HepG2 (cell line): Measurements from ENCODE around the gene ANKRD65. TPM values are rescaled to one million over a fixed set of nuclear protein-coding genes. Genes with fewer than 3 reads are reported as not detected.

Experiments
- BRD4 ChIP-seq: sonication (generic); formaldehyde crosslinking; IDR thresholded peaks from 2 replicates; pipeline ENCODE4 v1.4.0; 2020; ENCODE audit warnings: missing genetic modification reagents
- DMTF1 ChIP-seq: sonication (generic); formaldehyde crosslinking; IDR thresholded peaks from 2 replicates; pipeline ENCODE4 v1.4.0; 2020; ENCODE audit warnings: mild to moderate bottlenecking, missing genetic modification reagents
- GMEB1 ChIP-seq: sonication (generic); formaldehyde crosslinking; IDR thresholded peaks from 2 replicates; pipeline ENCODE4 v1.5.1; 2020; ENCODE audit warnings: missing genetic modification reagents, mild to moderate bottlenecking, borderline replicate concordance
- HDAC6 ChIP-seq: fragments of 200-600 bp; sonication (generic); IDR thresholded peaks from 2 replicates; pipeline ENCODE4 v1.7.0; 2017; ENCODE audit warnings: mild to moderate bottlenecking, antibody characterized with exemption, low read length, low read depth
- MLLT10 ChIP-seq: sonication (generic); formaldehyde crosslinking; IDR thresholded peaks from 2 replicates; pipeline ENCODE4 v1.4.0; 2020; ENCODE audit warnings: missing genetic modification reagents
- MXD3 ChIP-seq: IDR thresholded peaks from 2 replicates; pipeline ENCODE4 v1.6.1; 2016; ENCODE audit warnings: mild to moderate bottlenecking, missing biosample characterization, missing genetic modification reagents
- PHF8 ChIP-seq: sonication (generic); formaldehyde crosslinking; IDR thresholded peaks from 2 replicates; pipeline ENCODE4 v1.5.0; 2020; ENCODE audit warnings: missing genetic modification reagents
- PRDM10 ChIP-seq: sonication (generic); formaldehyde crosslinking; IDR thresholded peaks from 2 replicates; pipeline ENCODE4 v1.4.0; 2020; ENCODE audit warnings: low read depth, missing genetic modification reagents
- SRSF4 ChIP-seq: fragments of 200-400 bp; formaldehyde crosslinking; IDR thresholded peaks from one replicate; pipeline ENCODE4 v1.6.1; 2018; ENCODE audit warnings: mild to moderate bottlenecking, low read depth, low read length, moderate library complexity; ENCODE audit not compliant: poor library complexity, severe bottlenecking
- SSRP1 ChIP-seq: IDR thresholded peaks from 2 replicates; pipeline ENCODE4 v1.6.1; 2016; ENCODE audit warnings: control low read depth
- SUZ12 ChIP-seq: fragments of 150-350 bp; IDR thresholded peaks from 2 replicates; pipeline ENCODE4 v1.6.1; 2014; ENCODE audit warnings: low read depth, low read length
- ZNF335 ChIP-seq: sonication (generic); formaldehyde crosslinking; IDR thresholded peaks from 2 replicates; pipeline ENCODE4 v1.4.0; 2020; ENCODE audit warnings: missing genetic modification reagents
- ZNF343 ChIP-seq: sonication (generic); formaldehyde crosslinking; IDR thresholded peaks from 2 replicates; pipeline ENCODE4 v1.4.0; 2020; ENCODE audit warnings: mild to moderate bottlenecking, missing genetic modification reagents
- ZNF382 ChIP-seq: sonication (generic); formaldehyde crosslinking; IDR thresholded peaks from 2 replicates; pipeline ENCODE4 v1.5.0; 2020; ENCODE audit warnings: missing genetic modification reagents, mild to moderate bottlenecking, borderline replicate concordance
- ZNF430 ChIP-seq: sonication (generic); formaldehyde crosslinking; IDR thresholded peaks from 2 replicates; pipeline ENCODE4 v1.9.0; 2021; ENCODE audit warnings: mild to moderate bottlenecking, missing genetic modification reagents
- ZNF614 ChIP-seq: IDR thresholded peaks from 2 replicates; pipeline ENCODE4 v1.6.1; 2018; ENCODE audit warnings: missing biosample characterization, missing genetic modification reagents, inconsistent platforms, borderline replicate concordance
- ZNF639 ChIP-seq: conservative IDR thresholded peaks from 2 replicates; pipeline ENCODE4 v1.6.1; 2018; ENCODE audit warnings: missing genetic modification reagents
- ZNF672 ChIP-seq: sonication (generic); formaldehyde crosslinking; IDR thresholded peaks from 2 replicates; pipeline ENCODE4 v1.8.1; 2022; ENCODE audit warnings: missing genetic modification reagents
- ZNF770 ChIP-seq: sonication (generic); formaldehyde crosslinking; IDR thresholded peaks from 2 replicates; pipeline ENCODE4 v1.5.0; 2020; ENCODE audit warnings: mild to moderate bottlenecking, missing genetic modification reagents
- polyA plus RNA-seq, 8 experiments: library from polyadenylated mRNA; depleted of rRNA in 3 of 8; stranded (reverse) in 7 of 8; unstranded in 1 of 8; fragments of >200 nt; fragmentation: Illumina TruSeq in 4 of 8; extraction: Trizol in 4 of 8; gene quantifications; 2 replicates each; pipeline versions ENCODE4 v1.2.1 to v1.2.3, GENCODE V29; 2011 to 2016; ENCODE audit warnings: low read depth in 4 of 8, missing spikeins in 1 of 8, mixed read lengths in 1 of 8; ENCODE audit not compliant: insufficient read depth in 1 of 8
- total RNA-seq, 5 experiments: library from RNA; depleted of rRNA; stranded (reverse); fragments of >200 nt; fragmentation: Illumina TruSeq; extraction: Trizol; gene quantifications; 2 replicates each; pipeline ENCODE4 v1.2.3, GENCODE V29; 2016; ENCODE audit warnings: low read depth in 1 of 5

ANKRD65 gene
- total and polyA plus RNA-seq, 2 of the 13 experiments (the other 11 are each of a cell fraction or from before 2014, with no cell fraction given): 12.1 to 30.1 TPM

GRCh38 chr1:1437904-1438376 is 16.9 kb upstream of the ANKRD65 start (continued):
- no peak; the same call in 1 of the 2 replicates for TF ChIP-seq GMEB1 (CRISPR knock-in tag)
- TF ChIP-seq DMTF1 (CRISPR knock-in tag): no peak
- peak; percentile 19; the same call in 1 of the 2 replicates for TF ChIP-seq PHF8 (CRISPR knock-in tag)
- TF ChIP-seq ZNF639 (CRISPR knock-in tag): no peak; the same call in 1 of the 2 replicates
- TF ChIP-seq PRDM10 (CRISPR knock-in tag): peak; percentile 62; the same call in 1 of the 2 replicates
- TF ChIP-seq MLLT10 (CRISPR knock-in tag): no peak
- TF ChIP-seq ZNF382 (CRISPR knock-in tag): no peak
- TF ChIP-seq SSRP1 (CRISPR knock-in tag): no peak
- no peak for TF ChIP-seq ZNF343 (CRISPR knock-in tag)
- peak; percentile 59; the same call in 1 of the 2 replicates for TF ChIP-seq ZNF614 (CRISPR knock-in tag)
- TF ChIP-seq ZNF335: no peak
- no peak for TF ChIP-seq BRD4 (CRISPR knock-in tag)
- no peak for TF ChIP-seq SRSF4
- TF ChIP-seq ZNF770 (CRISPR knock-in tag): 0 out of 2 replicates have a peak, but pooled peaks have one; percentile 44
- no peak for TF ChIP-seq ZNF430
- TF ChIP-seq MXD3: no peak
- no peak for TF ChIP-seq HDAC6
- TF ChIP-seq SUZ12: no peak
- TF ChIP-seq ZNF672 (CRISPR knock-in tag): no peak
